Ovary (tissue), 3 donors: Measurements from ENCODE around the gene PLXNB3.

Experiments used
- EP300 ChIP-seq: sonication (generic); formaldehyde crosslinking; IDR thresholded peaks from one replicate; pipeline ENCODE4 v1.6.1; 2017; ENCODE audit warnings: antibody characterized with exemption
- POLR2A ChIP-seq: fragments of 450-650 bp; IDR thresholded peaks from one replicate; pipeline ENCODE4 v1.6.1; 2017; ENCODE audit warnings: antibody characterized with exemption, mild to moderate bottlenecking, moderate library complexity
- TF ChIP-seq, protein P1 (sequence below), 3 donors: fragments of 450-650 bp in 2 of 3; fragments of 200-600 bp in 1 of 3; IDR thresholded peaks; one replicate each; pipeline versions ENCODE4 v1.5.1 to v1.8.0; 2016 to 2022; ENCODE audit warnings: antibody characterized with exemption in 3 of 3, mild to moderate bottlenecking in 1 of 3
- donor health status: DM: no; HTN: no; CAD: no.

DNA sequence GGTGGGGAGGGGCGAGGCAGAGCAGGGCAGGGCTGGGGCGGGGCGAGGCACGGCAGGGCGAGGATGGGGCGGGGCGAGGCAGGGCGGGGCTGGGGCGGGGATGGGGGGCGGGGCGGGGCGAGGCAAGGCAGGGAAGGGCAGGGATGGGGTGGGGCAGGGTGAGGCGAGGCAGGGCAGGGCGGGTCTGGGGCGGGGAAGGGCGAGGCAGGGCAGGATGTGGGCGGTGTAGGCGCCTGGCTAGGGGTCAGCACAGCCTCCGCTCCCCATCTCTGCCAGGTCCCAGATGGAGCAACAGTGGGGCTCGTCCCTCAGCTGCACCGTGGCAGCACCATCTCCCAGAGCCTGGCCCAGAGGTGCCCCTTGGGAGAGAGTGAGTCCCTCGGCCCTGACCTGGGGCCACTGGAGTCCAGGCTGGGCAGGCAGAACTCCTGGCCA, 12.6 kb downstream of the PLXNB3 start:
- TF ChIP-seq, protein P1, sequence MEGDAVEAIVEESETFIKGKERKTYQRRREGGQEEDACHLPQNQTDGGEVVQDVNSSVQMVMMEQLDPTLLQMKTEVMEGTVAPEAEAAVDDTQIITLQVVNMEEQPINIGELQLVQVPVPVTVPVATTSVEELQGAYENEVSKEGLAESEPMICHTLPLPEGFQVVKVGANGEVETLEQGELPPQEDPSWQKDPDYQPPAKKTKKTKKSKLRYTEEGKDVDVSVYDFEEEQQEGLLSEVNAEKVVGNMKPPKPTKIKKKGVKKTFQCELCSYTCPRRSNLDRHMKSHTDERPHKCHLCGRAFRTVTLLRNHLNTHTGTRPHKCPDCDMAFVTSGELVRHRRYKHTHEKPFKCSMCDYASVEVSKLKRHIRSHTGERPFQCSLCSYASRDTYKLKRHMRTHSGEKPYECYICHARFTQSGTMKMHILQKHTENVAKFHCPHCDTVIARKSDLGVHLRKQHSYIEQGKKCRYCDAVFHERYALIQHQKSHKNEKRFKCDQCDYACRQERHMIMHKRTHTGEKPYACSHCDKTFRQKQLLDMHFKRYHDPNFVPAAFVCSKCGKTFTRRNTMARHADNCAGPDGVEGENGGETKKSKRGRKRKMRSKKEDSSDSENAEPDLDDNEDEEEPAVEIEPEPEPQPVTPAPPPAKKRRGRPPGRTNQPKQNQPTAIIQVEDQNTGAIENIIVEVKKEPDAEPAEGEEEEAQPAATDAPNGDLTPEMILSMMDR (IDR thresholded peaks at IDR 0.05) = no peak
- TF ChIP-seq POLR2A (no peak), EP300 (no peak)
